ENCODE data around the gene DSCAM. TPM values are rescaled to one million over a fixed set of nuclear protein-coding genes. Genes with fewer than 3 reads are reported as not detected.

Gene DSCAM
- total and polyA plus RNA-seq, 2 donors (not counting 1 experiment from before 2014, with no cell fraction given), result not detected

DNA sequence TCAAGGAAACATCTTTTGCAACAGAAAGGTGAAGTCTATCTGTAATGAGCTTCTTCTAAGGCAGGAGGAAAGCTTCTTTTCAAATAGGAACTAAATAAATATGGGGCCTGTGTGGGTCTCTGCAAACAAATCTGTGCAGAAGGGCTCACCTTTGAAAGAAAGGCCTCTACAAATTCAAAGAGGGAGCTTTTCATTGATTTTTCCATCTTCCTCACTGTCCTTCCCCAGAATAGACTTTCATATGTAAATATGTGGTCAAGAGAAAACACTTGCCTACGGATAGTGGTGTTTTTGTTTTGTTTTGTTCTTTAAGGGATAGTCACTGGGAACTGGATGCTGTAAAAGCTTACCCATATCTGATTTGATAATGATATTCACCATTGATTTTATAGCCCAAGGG is 223.4 kb downstream of the DSCAM start:
- no peak overlapping the region for H3K4me3 ChIP-seq (ENCODE audit: control extremely low read depth in 1 of 5, extremely low read depth in 1 of 5, insufficient read depth in 1 of 5, low read depth in 2 of 5, low read length in 4 of 5)
- DNase-seq (no peak), ATAC-seq (ENCODE audit: low read depth) (no peak)
- POLR2A ChIA-PET, result no interaction called here
- no CpG with 5 or more reads among the region's 1 CpG for WGBS (ENCODE audit: insufficient coverage)
- Mint-ChIP-seq H3K27me3 (no peaks in the 10 kb centered on the region), H3K4me3 (no peak overlapping the region), H3K27ac (no peak overlapping the region), H3K4me1 (no peaks in the 10 kb centered on the region), H3K9me3 (ENCODE audit: insufficient read depth) (no peaks in the 10 kb centered on the region)
- no peaks in the 10 kb centered on the region for H3K27me3 ChIP-seq (replicated peaks in 1 of 4; ENCODE audit: control extremely low read depth in 1 of 4, control insufficient read depth in 3 of 4, insufficient read depth in 4 of 4, low read length in 3 of 4)
- no peak overlapping the region for H3K4me2 ChIP-seq (replicated peaks; ENCODE audit: low read depth, low read length, poor library complexity, severe bottlenecking)
- no peak overlapping the region for H3K27ac ChIP-seq (ENCODE audit: low read length in 2 of 2)
- H3K36me3 ChIP-seq (replicated peaks in 1 of 2; ENCODE audit: control extremely low read depth in 1 of 2, control insufficient read depth in 1 of 2, extremely low read depth in 1 of 2, insufficient read depth in 2 of 2, low read length in 1 of 2), result no peaks in the 10 kb centered on the region
- no peak overlapping the region for H2AFZ ChIP-seq (ENCODE audit: insufficient read depth, low read depth, low read length, poor library complexity, severe bottlenecking)
- TF ChIP-seq, protein P1, sequence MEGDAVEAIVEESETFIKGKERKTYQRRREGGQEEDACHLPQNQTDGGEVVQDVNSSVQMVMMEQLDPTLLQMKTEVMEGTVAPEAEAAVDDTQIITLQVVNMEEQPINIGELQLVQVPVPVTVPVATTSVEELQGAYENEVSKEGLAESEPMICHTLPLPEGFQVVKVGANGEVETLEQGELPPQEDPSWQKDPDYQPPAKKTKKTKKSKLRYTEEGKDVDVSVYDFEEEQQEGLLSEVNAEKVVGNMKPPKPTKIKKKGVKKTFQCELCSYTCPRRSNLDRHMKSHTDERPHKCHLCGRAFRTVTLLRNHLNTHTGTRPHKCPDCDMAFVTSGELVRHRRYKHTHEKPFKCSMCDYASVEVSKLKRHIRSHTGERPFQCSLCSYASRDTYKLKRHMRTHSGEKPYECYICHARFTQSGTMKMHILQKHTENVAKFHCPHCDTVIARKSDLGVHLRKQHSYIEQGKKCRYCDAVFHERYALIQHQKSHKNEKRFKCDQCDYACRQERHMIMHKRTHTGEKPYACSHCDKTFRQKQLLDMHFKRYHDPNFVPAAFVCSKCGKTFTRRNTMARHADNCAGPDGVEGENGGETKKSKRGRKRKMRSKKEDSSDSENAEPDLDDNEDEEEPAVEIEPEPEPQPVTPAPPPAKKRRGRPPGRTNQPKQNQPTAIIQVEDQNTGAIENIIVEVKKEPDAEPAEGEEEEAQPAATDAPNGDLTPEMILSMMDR (IDR thresholded peaks at IDR 0.05), result no peak
- no peak for TF ChIP-seq EZH2 (IDR thresholded peaks at IDR 0.05; ENCODE audit: borderline replicate concordance, insufficient read depth, low read depth, low read length, poor library complexity, severe bottlenecking)
- CTCF ChIA-PET, result no interaction called here
- no peaks in the 10 kb centered on the region for H3K4me1 ChIP-seq (ENCODE audit: control insufficient read depth in 2 of 2, insufficient read depth in 2 of 2, low read length in 2 of 2)
- intact Hi-C loops (cut with micrococcal nuclease), result no loop called here
- H3K9me3 ChIP-seq (ENCODE audit: control extremely low read depth in 1 of 3, control insufficient read depth in 2 of 3, insufficient read depth in 1 of 3, low read length in 2 of 3), result peaks cover 0 to 6% (median 0%) of the 10 kb centered on the region in 3 donors
- H3K79me2 ChIP-seq (ENCODE audit: control insufficient read depth, insufficient read depth, low read length), result no peaks in the 10 kb centered on the region
- no peak overlapping the region for H3K9ac ChIP-seq (ENCODE audit: low read length)
- H4K20me1 ChIP-seq (ENCODE audit: control insufficient read depth, insufficient read depth, low read length, poor library complexity, severe bottlenecking), result no peaks in the 10 kb centered on the region

DNA sequence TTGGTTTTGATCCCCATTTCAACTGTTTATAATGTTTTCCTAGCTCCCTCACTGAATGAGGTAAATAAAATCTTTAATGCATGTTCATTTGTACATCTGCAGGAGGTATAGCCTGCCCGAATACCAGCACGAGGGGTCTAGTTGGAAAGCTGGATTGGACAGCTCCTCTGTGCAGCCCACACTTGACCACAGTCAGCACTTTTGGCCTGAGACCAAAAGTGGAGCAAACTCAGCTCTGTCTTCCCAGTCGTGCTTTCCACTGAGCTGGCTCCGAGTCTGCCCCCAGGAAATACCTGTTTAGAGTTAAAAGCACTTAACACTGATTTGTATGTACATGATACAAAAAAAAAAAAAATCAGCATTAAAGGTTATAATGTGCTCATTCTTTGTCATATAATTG is 224.4 kb downstream of the DSCAM start:
- Mint-ChIP-seq H3K4me1 (no peaks in the 10 kb centered on the region), H3K27me3 (no peaks in the 10 kb centered on the region), H3K27ac (no peak overlapping the region), H3K9me3 (ENCODE audit: insufficient read depth) (no peaks in the 10 kb centered on the region), H3K4me3 (no peak overlapping the region)
- TF ChIP-seq, protein P1 (IDR thresholded peaks at IDR 0.05), result no peak
- TF ChIP-seq EZH2 (IDR thresholded peaks at IDR 0.05; ENCODE audit: borderline replicate concordance, insufficient read depth, low read depth, low read length, poor library complexity, severe bottlenecking), result no peak
- no peak overlapping the region for H3K4me3 ChIP-seq (ENCODE audit: control extremely low read depth in 1 of 5, extremely low read depth in 1 of 5, insufficient read depth in 1 of 5, low read depth in 2 of 5, low read length in 4 of 5)
- no peak overlapping the region for H2AFZ ChIP-seq (ENCODE audit: insufficient read depth, low read depth, low read length, poor library complexity, severe bottlenecking)
- H3K4me1 ChIP-seq (ENCODE audit: control insufficient read depth in 2 of 2, insufficient read depth in 2 of 2, low read length in 2 of 2), result no peaks in the 10 kb centered on the region
- peaks cover 0 to 10% (median 0%) of the 10 kb centered on the region in 3 donors for H3K9me3 ChIP-seq (ENCODE audit: control extremely low read depth in 1 of 3, control insufficient read depth in 2 of 3, insufficient read depth in 1 of 3, low read length in 2 of 3)
- no peak for ATAC-seq (ENCODE audit: low read depth)
- no peaks in the 10 kb centered on the region for H3K27me3 ChIP-seq (replicated peaks in 1 of 4; ENCODE audit: control extremely low read depth in 1 of 4, control insufficient read depth in 3 of 4, insufficient read depth in 4 of 4, low read length in 3 of 4)
- intact Hi-C loops (cut with micrococcal nuclease), result no loop called here
- 100% methylated on average over 2 of the region's 4 CpGs for WGBS (ENCODE audit: insufficient coverage)
- no peak for DNase-seq
- H4K20me1 ChIP-seq (ENCODE audit: control insufficient read depth, insufficient read depth, low read length, poor library complexity, severe bottlenecking), result no peaks in the 10 kb centered on the region
- H3K9ac ChIP-seq (ENCODE audit: low read length), result no peak overlapping the region
- ChIA-PET POLR2A (no interaction called here), CTCF (no interaction called here)
- no peaks in the 10 kb centered on the region for H3K36me3 ChIP-seq (replicated peaks in 1 of 2; ENCODE audit: control extremely low read depth in 1 of 2, control insufficient read depth in 1 of 2, extremely low read depth in 1 of 2, insufficient read depth in 2 of 2, low read length in 1 of 2)
- H3K4me2 ChIP-seq (replicated peaks; ENCODE audit: low read depth, low read length, poor library complexity, severe bottlenecking), result no peak overlapping the region
- H3K79me2 ChIP-seq (ENCODE audit: control insufficient read depth, insufficient read depth, low read length), result no peaks in the 10 kb centered on the region
- no peak overlapping the region for H3K27ac ChIP-seq (ENCODE audit: low read length in 2 of 2)
